ENCODE measurements around the gene AGBL4. TPM values are rescaled to one million over a fixed set of nuclear protein-coding genes. Genes with fewer than 3 reads are reported as not detected.

AGBL4 gene
- total RNA-seq, 3 donors from 2014 or later = 1.3 to 1.9 (median 1.8) TPM

GRCh38 chr1:48940354-48940753 lies 1083.4 kb downstream of the AGBL4 start:
- Histone ChIP-seq H3K27me3 (no peaks in the 10 kb centered on the region), H3K4me3 (no peak overlapping the region), H3K27ac (no peak overlapping the region), H3K4me1 (no peaks in the 10 kb centered on the region), H3K36me3 (no peaks in the 10 kb centered on the region), H3K9me3 (no peaks in the 10 kb centered on the region)
- DNase-seq (ENCODE audit: low spot score in 2 of 2) = no peak
- intact Hi-C loops (cut with DNase I; ENCODE audit: low total_unique reads) = no loop called here
- TF ChIP-seq POLR2AphosphoS5 (IDR thresholded peaks at IDR 0.05) (no peak), POLR2A (IDR thresholded peaks at IDR 0.05) (no peak), CTCF (IDR thresholded peaks at IDR 0.05) (no peak)

- Histone ChIP-seq H3K4me3 (no peak overlapping the region), H3K4me1 (no peaks in the 10 kb centered on the region), H3K27ac (no peak overlapping the region), H3K36me3 (no peaks in the 10 kb centered on the region), H3K27me3 (no peaks in the 10 kb centered on the region), H3K9me3 (no peaks in the 10 kb centered on the region)
- intact Hi-C loops (cut with DNase I; ENCODE audit: low total_unique reads) = no loop called here
- TF ChIP-seq POLR2A (IDR thresholded peaks at IDR 0.05) = no peak
- TF ChIP-seq POLR2AphosphoS5 (IDR thresholded peaks at IDR 0.05) = no peak
- no peak for TF ChIP-seq CTCF (IDR thresholded peaks at IDR 0.05)
- DNase-seq (ENCODE audit: low spot score in 2 of 2) = no peak
Observed at GRCh38 chr1:48939828-48940227, 1083.9 kb downstream of the AGBL4 start.

- H3K36me3 ChIP-seq = no peaks in the 10 kb centered on the region
- TF ChIP-seq POLR2AphosphoS5 (IDR thresholded peaks at IDR 0.05) = no peak
- TF ChIP-seq CTCF (IDR thresholded peaks at IDR 0.05) = no peak
- TF ChIP-seq POLR2A (IDR thresholded peaks at IDR 0.05) = no peak
- intact Hi-C loops (cut with DNase I; ENCODE audit: low total_unique reads) = no loop called here
- no peak overlapping the region for H3K27ac ChIP-seq
- no peak overlapping the region for H3K4me3 ChIP-seq
- no peaks in the 10 kb centered on the region for H3K4me1 ChIP-seq
- H3K27me3 ChIP-seq = no peaks in the 10 kb centered on the region
- H3K9me3 ChIP-seq = no peaks in the 10 kb centered on the region
- no peak for DNase-seq (ENCODE audit: low spot score in 2 of 2)
Observed at GRCh38 chr1:48939042-48939441, 1084.7 kb downstream of the AGBL4 start.

GRCh38 chr1:48937732-48938131 lies 1086.0 kb downstream of the AGBL4 start:
- Histone ChIP-seq H3K9me3 (no peaks in the 10 kb centered on the region), H3K4me3 (no peak overlapping the region), H3K4me1 (no peaks in the 10 kb centered on the region), H3K36me3 (no peaks in the 10 kb centered on the region), H3K27me3 (no peaks in the 10 kb centered on the region), H3K27ac (no peak overlapping the region)
- TF ChIP-seq POLR2AphosphoS5 (IDR thresholded peaks at IDR 0.05) (no peak), POLR2A (IDR thresholded peaks at IDR 0.05) (no peak), CTCF (IDR thresholded peaks at IDR 0.05) (no peak)
- no peak for DNase-seq (ENCODE audit: low spot score in 2 of 2)
- intact Hi-C loops (cut with DNase I; ENCODE audit: low total_unique reads) = no loop called here

- no peak overlapping the region for H3K27ac ChIP-seq
- H3K4me3 ChIP-seq = no peak overlapping the region
- no peaks in the 10 kb centered on the region for H3K9me3 ChIP-seq
- H3K4me1 ChIP-seq = no peaks in the 10 kb centered on the region
- no peaks in the 10 kb centered on the region for H3K36me3 ChIP-seq
- DNase-seq (ENCODE audit: low spot score in 2 of 2) = no peak
- TF ChIP-seq POLR2AphosphoS5 (IDR thresholded peaks at IDR 0.05) (no peak), POLR2A (IDR thresholded peaks at IDR 0.05) (no peak), CTCF (IDR thresholded peaks at IDR 0.05) (no peak)
- intact Hi-C loops (cut with DNase I; ENCODE audit: low total_unique reads) = no loop called here
- H3K27me3 ChIP-seq = no peaks in the 10 kb centered on the region
Observed at GRCh38 chr1:48936436-48936835, 1087.3 kb downstream of the AGBL4 start.

All from breast epithelium (tissue), 4 donors.